OCI-LY7 (cell line): ENCODE results near the gene INHA.

ENCODE experiments used
- EZH2phosphoT487 ChIP-seq: fragments of 200-600 bp; sonication (generic); IDR thresholded peaks from 2 replicates; pipeline ENCODE4 v1.6.1; 2018; ENCODE audit warnings: low read depth, borderline replicate concordance, mild to moderate bottlenecking, mixed run types, antibody characterized with exemption, low read length, moderate library complexity, mixed read lengths
- TF ChIP-seq, protein P1 (sequence below): fragments of 200-600 bp; sonication (generic); conservative IDR thresholded peaks from 2 replicates; pipeline ENCODE4 v1.5.1; 2014; ENCODE audit warnings: mild to moderate bottlenecking, antibody characterized with exemption, low read length, moderate library complexity, mixed read lengths

DNA sequence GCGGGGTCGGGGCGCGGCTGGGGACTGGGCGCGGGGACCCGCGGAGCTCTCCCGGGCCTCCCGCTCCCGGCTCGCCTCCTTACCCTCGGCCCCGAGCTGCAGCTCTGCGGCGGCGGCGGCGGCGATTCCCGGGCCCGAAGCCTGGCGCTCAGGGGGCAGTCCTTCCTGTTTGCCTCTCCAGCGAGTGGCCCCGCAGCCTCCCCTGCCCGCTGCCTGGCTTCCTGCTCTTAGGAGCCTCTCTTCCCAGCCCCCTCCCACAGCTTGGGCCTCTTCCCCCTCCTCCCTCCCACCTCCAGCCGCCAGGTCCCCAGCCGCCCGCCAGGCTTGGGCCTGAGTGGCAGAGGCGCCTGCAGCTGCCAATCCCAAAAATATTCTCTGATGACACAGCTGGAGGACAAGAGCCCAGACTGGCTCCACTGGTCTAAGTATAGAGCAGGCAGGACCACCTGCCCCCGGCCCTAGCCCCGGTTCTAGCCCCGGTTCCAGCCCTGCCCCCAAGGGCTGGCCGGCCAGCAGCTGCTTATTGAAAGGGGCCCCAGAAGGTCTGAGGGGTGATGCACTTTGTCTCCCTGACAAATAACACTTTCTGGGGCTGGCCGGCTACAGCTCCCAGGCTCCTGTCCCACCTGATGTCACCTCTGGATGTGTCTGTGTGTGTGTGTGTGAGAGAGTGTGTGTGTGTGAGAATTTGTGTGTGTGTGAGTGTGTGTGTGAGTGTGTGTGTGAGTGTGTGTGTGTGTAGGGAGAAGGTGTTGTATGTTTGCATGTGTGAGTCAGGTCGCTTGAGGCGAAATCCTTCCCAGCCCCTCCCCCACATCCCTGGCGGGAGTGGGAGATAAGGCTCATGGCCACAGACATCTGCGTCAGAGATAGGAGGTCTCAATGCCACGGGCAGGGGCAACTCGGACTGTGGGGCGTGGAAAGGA, 536 bp upstream of the INHA start, which contains the start of gene OBSL1:
- TF ChIP-seq, protein P1, sequence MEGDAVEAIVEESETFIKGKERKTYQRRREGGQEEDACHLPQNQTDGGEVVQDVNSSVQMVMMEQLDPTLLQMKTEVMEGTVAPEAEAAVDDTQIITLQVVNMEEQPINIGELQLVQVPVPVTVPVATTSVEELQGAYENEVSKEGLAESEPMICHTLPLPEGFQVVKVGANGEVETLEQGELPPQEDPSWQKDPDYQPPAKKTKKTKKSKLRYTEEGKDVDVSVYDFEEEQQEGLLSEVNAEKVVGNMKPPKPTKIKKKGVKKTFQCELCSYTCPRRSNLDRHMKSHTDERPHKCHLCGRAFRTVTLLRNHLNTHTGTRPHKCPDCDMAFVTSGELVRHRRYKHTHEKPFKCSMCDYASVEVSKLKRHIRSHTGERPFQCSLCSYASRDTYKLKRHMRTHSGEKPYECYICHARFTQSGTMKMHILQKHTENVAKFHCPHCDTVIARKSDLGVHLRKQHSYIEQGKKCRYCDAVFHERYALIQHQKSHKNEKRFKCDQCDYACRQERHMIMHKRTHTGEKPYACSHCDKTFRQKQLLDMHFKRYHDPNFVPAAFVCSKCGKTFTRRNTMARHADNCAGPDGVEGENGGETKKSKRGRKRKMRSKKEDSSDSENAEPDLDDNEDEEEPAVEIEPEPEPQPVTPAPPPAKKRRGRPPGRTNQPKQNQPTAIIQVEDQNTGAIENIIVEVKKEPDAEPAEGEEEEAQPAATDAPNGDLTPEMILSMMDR, result no peak
- no peak for TF ChIP-seq EZH2phosphoT487
